HUDEP-2 (cell line): ENCODE measurements around the gene ASIC1.
"Not testable (repeated sequence)": the region's sequence is repeated elsewhere in the genome, so short reads cannot be mapped to it uniquely, and the experiment has no call there.

ENCODE experiments used
- DNase-seq, 76 experiments: peaks; one replicate each; lab custom pipeline; 2025; ENCODE audit not compliant: unreplicated experiment in 76 of 76; lab: John Stamatoyannopoulos, UW

Gene ASIC1

DNA sequence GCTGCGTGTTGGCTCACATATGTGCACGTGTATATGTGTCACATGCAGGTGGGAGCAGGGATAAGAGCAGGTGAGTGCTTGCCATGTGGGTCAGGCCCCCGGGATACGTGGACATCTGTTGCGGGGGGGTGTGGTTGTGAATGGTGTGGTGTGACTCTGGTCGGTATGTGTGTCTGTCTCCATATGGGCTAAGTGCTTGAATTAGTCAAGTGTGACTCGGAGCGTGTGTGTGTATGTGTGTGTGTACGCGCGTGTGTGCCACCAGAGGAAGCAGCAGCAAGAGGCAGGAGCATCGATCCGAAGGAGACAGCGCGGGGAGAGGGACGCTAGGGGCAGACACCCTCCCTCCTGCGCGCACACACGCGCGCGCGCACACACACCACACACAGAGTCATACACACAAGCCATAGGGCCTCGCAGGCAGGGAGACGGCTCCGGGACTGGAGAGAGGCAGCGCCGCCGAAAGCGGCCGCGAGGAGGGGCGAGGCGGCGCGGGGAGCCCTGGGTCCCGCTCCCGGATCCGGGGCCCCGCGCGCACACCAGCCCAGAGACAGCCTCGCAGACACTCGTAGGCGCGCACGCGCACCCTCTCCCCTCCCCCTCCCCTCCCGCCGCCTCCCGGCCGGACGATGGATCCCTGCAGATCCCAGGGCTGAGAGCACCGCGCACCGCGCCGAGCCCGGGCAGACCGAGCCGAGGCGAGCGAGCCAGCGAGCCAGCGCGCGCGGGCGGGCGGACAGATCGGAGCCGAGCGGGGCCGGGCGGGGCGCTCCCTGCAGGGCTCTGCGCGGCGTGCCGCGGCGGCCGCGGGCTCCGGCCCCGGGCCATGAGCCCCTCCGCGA lies at the start of gene ASIC1:
Gene ASIC1, plus strand, starts transcription at position 597 of the 842 bp plus-strand sequence. CDS start 1,171 bp downstream, outside the sequence.
- peak in 8 of 76 experiments; percentile 5 to 34 (median 17) for DNase-seq

DNA sequence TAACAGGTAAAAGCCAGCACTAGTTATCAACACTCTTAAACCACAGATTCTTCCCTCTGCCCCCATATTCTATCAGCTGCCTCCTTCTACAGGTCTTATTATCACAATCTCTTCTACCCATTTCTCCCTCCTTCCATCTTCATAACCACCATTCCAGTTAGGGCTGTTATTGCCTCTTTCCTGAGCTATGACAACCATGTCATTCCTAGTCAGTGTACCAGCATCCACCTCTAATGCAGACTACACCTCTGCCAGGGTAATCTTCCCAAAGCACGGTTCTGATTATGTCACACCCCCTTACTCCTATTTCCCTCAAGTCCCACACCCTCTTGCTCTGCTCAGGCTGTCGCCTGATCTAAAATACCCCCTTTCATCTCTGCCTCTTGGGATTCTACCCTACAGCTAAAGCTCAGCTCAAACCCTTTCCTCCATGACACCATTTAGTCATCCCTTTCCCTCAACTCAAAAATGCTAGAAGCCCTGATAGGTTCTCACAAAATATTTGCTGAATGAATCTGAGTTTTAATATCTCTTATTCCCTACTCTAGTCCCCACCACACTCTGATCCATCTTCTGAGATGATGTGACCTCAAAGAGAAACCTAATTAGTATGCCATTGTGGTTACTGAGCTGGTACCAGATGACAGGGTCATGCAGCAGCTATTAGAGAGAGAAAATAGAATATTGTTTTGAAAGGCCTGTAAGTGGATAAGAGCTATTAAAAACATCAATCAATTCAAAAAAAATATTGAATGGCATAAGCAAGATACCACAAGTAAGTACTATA lies 43.8 kb upstream of the ASIC1 start:
- no peak for DNase-seq

DNA sequence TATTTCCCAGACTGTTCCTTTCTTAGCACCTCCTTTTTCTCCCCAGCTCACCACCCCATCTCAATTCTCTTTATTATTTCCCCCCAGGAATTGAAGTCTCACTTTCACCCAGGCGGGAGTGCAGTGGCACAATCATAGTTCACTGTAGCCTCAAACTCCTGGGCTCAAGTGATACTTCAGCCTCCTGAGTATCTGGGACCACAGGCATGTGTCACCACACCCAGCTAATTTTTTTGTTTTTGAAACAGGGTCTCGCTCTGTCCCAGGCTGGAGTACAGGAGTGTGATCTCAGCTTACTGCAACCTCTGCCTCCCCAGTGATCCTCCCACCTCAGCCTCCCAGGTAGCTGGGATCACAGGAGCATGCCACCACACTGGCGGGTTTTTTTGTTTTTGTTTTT lies 43.1 kb upstream of the ASIC1 start:
- no peak for DNase-seq

DNA sequence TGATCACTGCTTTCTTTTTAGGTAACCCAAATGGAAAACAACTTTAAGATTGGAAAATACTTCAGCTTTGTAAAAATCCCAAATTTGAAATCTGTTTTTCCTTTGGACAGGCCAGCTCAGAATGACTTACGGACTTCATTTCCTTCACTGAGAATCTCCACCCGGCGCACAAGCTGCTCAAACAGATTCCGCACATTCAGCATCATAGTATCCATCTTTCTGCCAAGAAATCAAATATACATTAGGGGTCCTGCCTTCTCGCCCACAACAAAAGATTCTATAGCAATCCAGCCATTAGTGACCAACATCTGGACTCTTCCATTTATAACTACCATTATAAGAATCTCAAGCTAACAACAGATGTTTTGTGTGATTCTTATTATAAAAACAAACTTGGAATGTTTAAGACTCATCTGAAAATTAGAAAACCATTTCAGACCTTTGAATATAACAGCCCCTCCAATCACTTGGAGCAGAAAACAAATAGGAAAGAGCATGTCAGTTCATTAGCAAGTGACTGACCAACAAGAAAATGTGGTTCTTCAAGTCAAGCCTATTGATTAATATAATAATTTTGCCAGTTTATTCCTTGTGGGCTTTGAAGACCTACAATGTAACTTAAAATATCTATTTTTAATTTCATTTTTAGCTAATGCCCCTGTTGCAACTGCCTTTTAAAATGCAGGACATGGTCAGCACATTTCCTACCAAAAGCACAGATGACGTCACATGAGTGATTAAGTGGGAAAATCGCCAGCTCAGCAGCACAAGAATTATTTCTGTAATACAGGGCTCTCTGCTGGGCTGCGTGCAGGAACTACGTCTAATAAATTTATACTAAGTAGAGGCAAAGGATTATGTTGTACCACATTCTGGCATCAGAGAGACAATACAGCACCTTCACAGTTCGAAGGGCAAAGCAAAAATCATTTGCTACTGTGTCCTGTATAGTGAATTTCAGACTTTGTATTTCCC lies 40.6 kb upstream of the ASIC1 start:
- DNase-seq, result no peak

DNA sequence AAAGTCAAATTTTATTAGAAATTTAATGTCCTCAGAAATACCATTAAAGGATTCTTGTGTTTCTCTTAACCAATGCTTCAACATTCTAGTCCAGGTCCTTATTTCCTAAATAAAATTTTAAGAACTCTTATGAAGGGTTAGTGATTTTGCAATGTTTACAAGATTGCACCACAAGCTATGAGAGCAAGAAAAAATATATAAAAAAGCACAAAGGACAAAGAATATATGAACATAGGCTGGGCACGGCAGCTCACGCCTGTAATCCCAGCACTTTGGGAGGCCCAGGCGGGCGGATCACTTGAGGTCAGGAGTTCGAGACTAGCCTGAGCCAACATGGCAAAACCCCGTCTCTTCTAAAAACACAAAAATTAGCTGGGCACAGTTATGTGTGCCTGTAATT lies 39.8 kb upstream of the ASIC1 start:
- no peak for DNase-seq

DNA sequence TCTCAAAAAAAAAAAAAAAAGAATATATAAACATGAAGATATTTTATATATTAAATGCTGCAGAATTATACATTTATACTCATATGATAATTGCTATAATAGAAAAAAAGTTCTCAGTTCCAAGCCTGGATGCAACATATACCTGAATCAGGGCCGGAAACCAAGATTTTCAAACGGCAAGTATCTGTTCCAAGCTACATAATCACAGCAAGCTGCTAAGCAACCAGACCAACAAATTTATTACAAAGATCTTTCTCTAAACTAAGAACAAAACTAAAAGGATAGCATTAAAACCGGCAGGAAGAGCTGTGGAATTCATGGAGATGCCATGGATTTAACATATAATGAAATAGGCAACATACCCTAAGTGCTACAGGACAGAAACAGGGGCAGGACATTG lies 39.2 kb upstream of the ASIC1 start:
- no peak for DNase-seq

DNA sequence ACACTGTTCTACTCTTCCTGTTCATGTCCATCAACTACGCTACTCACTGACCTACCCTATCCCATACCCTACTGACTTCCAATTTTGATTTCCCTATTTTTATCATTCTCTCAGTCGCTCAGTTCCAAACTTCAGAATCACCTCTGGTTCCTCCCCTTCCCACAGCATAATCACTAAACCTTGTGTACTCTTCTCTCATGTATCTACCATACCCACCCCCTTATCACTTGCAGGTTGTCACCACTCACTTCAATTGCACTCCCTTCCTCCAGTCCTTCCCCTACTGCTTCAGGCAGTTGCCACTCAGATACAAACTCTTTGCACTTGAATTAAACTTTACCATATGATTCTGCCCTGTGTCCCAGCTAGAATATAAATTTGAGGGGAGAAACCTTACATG lies 38.4 kb upstream of the ASIC1 start:
- peak in 11 of 76 experiments; percentile 2 to 28 (median 14) for DNase-seq

DNA sequence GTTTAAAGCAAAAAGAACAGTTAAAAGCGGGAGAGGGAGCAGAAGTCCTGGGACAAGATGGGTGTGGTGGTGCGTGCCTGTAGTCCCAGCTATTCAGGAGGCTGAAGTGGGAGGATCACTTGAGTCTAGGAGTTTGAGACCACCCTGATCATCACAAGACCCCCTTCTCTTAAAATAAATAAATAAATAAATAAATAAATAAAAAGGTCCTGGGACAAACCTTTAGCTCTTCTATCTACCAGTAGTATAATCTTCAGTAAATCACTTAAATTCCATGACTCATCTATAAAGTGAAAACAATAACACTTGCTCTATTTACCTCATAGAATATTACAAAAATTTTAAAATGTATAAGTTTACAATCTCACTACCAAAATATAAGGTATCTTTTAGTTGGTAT lies 37.9 kb upstream of the ASIC1 start:
- no peak for DNase-seq

DNA sequence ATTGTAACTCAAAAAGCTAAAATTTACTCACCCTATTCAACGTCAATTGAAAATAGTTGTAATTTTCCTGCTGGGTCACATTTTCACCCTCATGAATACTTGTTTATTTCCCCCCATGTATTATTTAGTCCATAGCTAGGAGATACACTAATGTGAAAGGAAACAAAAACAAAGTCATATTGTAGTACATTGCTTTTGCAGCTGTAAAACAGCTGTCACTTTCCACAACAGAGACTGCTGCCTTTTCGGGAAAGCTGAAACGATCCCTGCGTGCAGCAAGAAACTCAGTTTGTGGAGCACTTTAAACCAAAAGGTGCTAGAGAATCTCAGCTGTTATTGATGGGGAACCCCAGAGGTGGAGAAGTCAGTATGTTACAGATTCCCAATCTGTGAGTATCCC lies 36.4 kb upstream of the ASIC1 start:
- DNase-seq, result no peak

DNA sequence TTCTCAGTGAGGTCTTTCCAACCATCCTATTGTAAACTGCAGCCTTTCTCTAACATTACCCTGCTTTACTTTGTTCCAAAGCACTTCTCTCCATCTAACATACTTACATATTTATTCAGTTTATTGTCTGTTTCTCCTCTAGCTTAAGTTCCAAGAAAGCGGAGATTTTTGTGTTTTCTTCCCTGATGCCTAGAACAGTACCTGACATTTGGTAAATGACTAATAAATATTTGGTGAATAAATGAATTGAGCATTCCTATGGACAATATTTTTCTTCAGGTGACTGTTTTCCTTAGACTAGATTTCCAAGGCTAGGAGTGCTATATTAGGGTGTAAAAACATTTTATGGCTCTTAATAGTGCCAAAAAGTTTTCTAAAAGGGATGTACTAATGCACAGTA lies 34.5 kb upstream of the ASIC1 start:
- no peak for DNase-seq

DNA sequence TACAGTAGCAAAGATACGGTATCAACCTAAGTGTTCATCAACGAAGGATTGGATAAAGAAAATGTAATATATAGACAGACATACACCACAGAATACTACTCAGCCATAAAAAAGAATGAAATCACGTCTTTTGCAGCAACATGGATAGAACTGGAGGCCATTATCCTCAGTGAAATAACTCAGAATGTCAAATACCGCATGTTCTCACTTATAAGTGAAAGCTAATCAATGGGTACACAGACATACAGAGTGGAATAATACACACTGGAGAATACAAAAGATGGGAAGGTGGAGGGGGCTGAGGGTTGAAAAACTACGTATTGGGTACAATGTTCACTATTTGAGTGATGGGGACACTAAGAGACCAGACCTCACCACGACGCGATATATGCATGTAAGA lies 33.2 kb upstream of the ASIC1 start:
- no peak for DNase-seq

DNA sequence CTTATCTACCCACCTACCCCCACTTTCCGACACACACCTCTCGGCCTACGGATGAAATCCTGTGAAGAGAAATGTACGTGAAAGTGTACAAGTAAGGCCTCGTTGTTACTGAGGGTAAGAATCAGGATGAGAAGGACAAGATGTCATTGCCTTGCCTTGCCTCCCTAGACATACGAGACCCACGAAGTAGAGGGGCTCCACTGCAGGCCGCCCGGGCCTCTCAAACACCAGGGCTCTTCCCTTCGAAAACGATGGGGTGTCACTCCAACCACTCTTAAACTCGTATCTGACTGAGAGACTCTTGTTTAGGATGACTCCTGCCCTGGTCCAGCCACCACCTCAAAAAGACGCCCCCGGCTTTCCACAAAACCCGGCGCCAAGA lies 32.6 kb upstream of the ASIC1 start:
- peak in 7 of 76 experiments; percentile 1 to 57 (median 11) for DNase-seq

DNA sequence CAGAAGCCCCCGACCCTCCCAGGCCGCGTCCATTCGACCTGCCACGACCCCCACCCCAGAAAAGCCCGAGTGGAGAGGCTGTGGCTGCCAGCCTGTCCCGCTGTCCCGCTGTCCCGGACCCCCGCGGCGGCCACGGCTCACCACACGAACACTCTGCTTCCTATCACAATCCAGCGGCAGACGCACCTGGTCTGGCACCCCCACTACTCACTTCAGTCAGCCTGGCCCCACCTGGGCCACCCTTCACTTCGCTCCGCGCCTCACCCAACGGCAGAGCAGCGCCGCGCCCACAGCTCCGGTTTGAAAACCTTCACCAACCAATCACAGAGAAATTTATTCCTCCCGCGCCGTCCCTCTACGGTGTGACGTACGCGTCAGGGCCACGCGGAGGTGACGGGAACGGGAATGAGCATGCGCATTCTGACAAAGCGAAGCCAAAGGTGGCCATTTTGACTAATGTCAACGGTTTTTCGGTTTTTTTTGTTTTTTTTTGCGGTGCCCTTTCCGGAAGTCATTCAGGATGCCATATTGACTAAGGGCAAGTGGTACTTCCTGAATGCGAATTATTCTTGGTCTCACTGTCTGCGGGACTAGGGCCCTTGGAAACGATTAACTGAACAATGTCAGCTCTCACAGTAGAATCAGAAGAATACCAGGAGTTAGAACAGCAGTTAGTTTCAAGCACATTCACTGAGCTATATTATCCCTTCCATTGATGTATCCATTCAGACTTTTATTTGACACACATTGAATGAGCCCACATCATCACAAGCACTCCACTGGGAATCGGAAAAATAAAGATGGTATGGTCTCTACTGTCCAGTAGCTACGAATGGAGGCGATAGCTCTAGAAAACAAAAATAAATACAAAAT lies 32.0 kb upstream of the ASIC1 start, which contains the start of gene RACGAP1:
Gene RACGAP1, minus strand, starts transcription at position 308 of the 873 bp plus-strand sequence. CDS start 8,779 bp downstream, outside the sequence.
- peak in 75 of 76 experiments; percentile 44 to 99 (median 94) for DNase-seq

DNA sequence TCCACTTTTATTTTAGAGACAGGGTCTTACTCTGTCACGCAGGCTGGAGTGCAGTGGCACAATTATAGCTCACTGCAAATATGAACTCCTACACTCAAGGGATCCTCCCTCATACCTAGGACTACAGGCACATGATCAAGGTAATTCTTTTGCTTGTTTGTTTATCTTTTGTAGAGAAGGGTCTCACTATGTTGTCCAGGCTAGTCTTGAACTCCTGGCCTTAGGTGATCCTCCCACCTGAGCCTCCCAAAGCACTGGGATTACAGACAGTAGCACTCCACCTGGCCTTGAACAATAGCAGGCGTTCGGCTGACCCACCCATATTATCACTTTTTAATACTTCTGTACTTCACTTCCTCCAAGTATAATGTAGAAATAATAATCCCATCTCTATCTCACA lies 30.7 kb upstream of the ASIC1 start:
- no peak for DNase-seq

DNA sequence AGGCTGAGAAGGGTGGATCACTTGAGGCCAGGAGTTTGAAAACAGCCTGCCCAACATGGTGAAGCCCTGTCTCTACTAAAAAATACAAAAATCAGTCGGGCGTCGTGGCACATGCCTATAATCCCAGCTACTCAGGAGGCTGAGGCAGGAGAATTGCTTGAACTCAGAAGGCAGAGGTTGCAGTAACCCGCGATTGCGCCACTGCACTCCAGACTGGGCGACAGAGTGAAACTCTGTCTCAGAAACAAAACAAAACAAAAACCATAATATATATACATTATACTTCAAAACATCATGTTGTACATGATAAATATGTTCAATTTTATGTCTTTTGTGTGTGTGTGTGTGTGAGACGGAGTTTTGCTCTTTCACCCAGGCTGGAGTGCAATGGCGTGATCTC lies 26.9 kb upstream of the ASIC1 start:
- DNase-seq, result not testable (repeated sequence)

DNA sequence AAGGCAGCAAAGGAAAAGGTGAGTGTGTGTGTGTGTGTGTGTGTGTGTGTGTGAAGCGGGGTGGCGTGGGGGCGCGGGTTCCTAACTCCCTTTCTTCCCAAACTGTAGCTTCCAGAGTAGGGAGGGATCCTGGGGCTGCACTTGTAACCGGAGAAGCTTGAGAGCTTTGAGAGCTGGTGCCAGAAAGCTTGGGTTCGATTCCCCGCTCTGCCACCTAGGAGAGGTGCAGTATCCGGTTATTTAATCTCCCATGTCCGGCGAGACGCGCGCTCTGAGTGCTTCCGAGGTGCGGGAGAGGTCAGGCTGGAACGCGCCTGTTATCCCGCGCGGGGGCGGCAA lies 24.9 kb upstream of the ASIC1 start:
- no peak for DNase-seq

DNA sequence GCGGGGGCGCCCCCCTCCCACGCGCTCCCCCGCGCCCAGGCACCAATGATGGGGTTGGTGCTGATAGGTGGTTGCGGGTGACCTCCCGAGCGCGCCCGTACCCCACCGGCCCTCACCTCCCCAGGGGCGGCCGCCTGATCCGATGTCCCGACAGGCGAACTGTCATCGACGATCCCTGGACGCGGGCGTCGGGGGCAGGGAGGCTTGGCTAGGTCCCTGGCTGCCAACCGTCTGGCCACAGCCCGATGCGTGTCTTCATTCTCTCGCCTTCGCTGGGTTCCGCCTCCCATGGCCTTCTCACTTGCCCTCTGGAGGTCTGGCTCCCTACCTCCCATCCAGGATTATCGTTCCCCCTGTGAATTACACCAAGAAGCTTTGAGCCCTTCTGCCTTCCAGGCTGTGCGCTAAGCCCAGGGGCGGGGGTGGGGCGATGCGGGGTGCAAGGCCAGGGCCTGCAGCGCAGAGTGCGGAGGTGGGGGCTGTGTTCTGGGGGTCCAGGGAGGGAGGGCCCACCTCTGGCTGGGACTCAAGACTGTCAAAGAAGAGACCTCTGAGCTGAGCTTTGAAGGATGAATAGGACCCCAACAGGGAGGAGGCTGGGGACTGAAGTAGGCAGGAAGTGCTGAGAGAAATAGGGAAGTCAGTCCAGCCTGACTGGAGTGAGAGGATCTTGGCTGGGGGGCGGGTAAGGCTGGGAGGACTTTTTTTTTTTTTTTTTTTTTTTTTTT lies 24.4 kb upstream of the ASIC1 start:
- no peak for DNase-seq

DNA sequence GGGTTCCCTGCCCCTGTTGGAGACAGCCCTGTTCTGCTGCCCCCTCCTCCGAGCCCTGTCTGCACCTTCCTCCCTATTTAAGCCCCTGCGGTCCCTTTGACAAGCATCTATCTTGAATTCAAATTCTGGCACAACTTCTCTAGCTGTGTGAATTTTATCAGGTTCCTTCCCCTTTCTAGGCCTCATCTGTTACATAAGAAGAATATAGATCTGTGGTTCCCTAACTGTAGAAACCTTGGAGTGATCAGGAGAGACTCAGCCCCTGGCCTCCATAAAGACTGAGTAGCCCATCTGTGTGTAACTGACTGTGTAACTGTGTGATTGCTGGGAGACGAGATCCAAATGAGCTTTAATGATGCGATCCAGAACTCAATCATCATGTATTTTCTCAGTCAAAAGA lies 19.1 kb upstream of the ASIC1 start:
- DNase-seq, result no peak
